22Rv1 (cell line): Measurements from ENCODE around the gene GJD2.

Experiments used
- H3K27ac ChIP-seq: fragments of 450-650 bp; 2 replicates; pipeline ENCODE4 v1.5.1; 2017
- CTCF ChIP-seq: fragments of 450-650 bp; IDR thresholded peaks from 2 replicates; pipeline ENCODE4 v1.5.1; 2017; ENCODE audit warnings: mild to moderate bottlenecking
- ZFX ChIP-seq: fragments of 450-650 bp; IDR thresholded peaks from 2 replicates; pipeline ENCODE4 v1.6.1; 2017; ENCODE audit warnings: antibody characterized with exemption, borderline replicate concordance

GJD2 gene

GRCh38 chr15:34759347-34759746 is 4.5 kb upstream of the GJD2 start:
- TF ChIP-seq CTCF (no peak), ZFX (no peak)
- H3K27ac ChIP-seq = no peak overlapping the region

- no peak for TF ChIP-seq ZFX
- no peak overlapping the region for H3K27ac ChIP-seq
Observed at GRCh38 chr15:34757262-34757661, 2.5 kb upstream of the GJD2 start.

- TF ChIP-seq CTCF (no peak), ZFX (no peak)
- no peak overlapping the region for H3K27ac ChIP-seq
Observed at GRCh38 chr15:34755419-34755773, 598 bp upstream of the GJD2 start.

GRCh38 chr15:34754171-34754601 is 612 bp downstream of the GJD2 start:
- H3K27ac ChIP-seq = no peak overlapping the region
- TF ChIP-seq CTCF (no peak), ZFX (no peak)

- H3K27ac ChIP-seq = no peak overlapping the region
- no peak for TF ChIP-seq CTCF
- no peak for TF ChIP-seq ZFX
Observed at GRCh38 chr15:34753236-34753894, 1.4 kb downstream of the GJD2 start.

GRCh38 chr15:34749691-34750090 is 5.1 kb downstream of the GJD2 start:
- no peak overlapping the region for H3K27ac ChIP-seq
- TF ChIP-seq ZFX = no peak
- no peak for TF ChIP-seq CTCF

GRCh38 chr15:34739346-34739745 is 15.5 kb downstream of the GJD2 start:
- H3K27ac ChIP-seq = no peak overlapping the region
- TF ChIP-seq CTCF (no peak), ZFX (no peak)

GRCh38 chr15:34738002-34738401 is 16.8 kb downstream of the GJD2 start:
- TF ChIP-seq CTCF (no peak), ZFX (no peak)
- no peak overlapping the region for H3K27ac ChIP-seq
